ENCODE measurements around the gene RAPGEF6. TPM values are rescaled to one million over a fixed set of nuclear protein-coding genes. Genes with fewer than 3 reads are reported as not detected.
A peak's percentile ranks its signal among the peaks of the same experiment; 100 is the strongest.

Gene RAPGEF6
- total and polyA plus RNA-seq, 5 donors, result 2.7 to 16.3 (median 13.3) TPM

- Histone ChIP-seq H3K27me3 (ENCODE audit: control insufficient read depth, insufficient read depth) (no peaks in the 10 kb centered on the region), H3K4me1 (ENCODE audit: control insufficient read depth, insufficient read depth, low read length) (no peaks in the 10 kb centered on the region), H3K27ac (ENCODE audit: low read length) (no peak overlapping the region), H3K9me3 (ENCODE audit: control insufficient read depth, low read length) (no peaks in the 10 kb centered on the region), H3K4me3 (ENCODE audit: low read length) (no peak overlapping the region)
- 100% methylated on average over 1 of the region's 1 CpG for WGBS
- ATAC-seq (no peak), DNase-seq (no peak)
- intact Hi-C loops (cut with DNase I), result no loop called here
Measured at GRCh38 chr5:131539251-131539650, 95.8 kb downstream of the RAPGEF6 start.

- intact Hi-C loops (cut with DNase I), result no loop called here
- H3K9me3 ChIP-seq (ENCODE audit: control insufficient read depth, low read length), result no peaks in the 10 kb centered on the region
- H3K27ac ChIP-seq (ENCODE audit: low read length), result no peak overlapping the region
- no peak for ATAC-seq
- H3K4me3 ChIP-seq (ENCODE audit: low read length), result no peak overlapping the region
- 92% methylated on average over 3 of the region's 3 CpGs for WGBS
- DNase-seq, result no peak
- H3K27me3 ChIP-seq (ENCODE audit: control insufficient read depth, insufficient read depth), result no peaks in the 10 kb centered on the region
- H3K4me1 ChIP-seq (ENCODE audit: control insufficient read depth, insufficient read depth, low read length), result no peaks in the 10 kb centered on the region
Measured at GRCh38 chr5:131538177-131538593, 96.8 kb downstream of the RAPGEF6 start.

DNA sequence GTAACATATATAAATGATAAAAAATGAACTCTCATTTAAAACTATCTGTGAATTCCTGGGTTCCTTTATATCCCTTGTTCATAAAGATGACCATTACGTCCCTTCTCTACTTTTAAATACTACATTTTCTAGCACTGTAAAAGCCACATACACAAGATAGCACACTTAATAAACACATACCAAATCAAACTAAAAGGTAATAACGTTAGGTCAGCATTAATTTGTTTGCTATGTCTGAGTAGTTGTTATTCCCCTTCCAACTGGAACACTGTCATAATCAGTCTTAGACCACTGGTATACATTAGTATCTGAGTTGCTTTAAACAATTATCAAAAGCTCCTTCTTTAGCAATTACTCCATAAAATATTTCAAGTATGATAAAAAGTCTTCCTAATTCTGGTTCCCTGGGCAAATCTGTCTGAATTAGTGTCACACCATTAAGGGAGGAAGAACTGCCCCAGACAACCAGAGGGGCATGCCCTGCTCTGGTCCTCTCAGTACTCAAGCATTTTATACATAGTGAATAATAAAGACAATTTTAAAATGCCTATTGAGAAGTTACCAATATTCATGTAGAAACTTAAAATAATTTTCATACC is 98.1 kb downstream of the RAPGEF6 start:
- Histone ChIP-seq H3K27me3 (ENCODE audit: control insufficient read depth, insufficient read depth) (no peaks in the 10 kb centered on the region), H3K4me3 (ENCODE audit: low read length) (no peak overlapping the region), H3K9me3 (ENCODE audit: control insufficient read depth, low read length) (no peaks in the 10 kb centered on the region), H3K27ac (ENCODE audit: low read length) (no peak overlapping the region), H3K4me1 (ENCODE audit: control insufficient read depth, insufficient read depth, low read length) (no peaks in the 10 kb centered on the region)
- DNase-seq (no peak), ATAC-seq (no peak)
- WGBS, result 69% methylated on average over 2 of the region's 2 CpGs
- intact Hi-C loops (cut with DNase I), result no loop called here

DNA sequence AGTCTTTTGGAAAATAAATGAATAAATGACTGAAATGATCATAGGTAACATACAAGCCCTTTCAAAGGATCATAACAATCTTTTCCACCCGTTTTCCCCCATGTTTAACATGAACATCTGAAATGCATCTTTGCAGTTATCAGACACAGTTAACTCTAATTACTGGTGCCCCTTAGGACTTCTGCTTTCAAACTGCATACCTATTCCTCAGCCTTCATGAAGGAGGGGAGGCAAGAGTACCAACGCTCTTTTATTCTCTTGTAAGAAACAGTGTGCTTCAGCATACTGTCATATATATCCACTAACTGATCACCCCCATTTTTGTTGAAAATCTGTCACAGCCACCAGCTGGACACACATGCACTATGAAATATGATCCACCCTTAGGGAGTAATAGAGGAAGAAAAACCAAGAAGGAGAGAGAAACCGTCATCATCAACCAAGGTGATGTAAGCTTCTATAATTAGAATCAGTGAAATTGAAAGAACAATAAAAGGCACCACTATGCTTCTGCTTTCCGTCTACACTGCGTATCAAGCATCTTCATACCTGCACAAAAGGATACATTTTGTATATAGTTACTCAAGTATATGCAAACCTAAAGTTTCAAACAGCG is 98.7 kb downstream of the RAPGEF6 start:
- no peak overlapping the region for H3K27ac ChIP-seq (ENCODE audit: low read length)
- H3K27me3 ChIP-seq (ENCODE audit: control insufficient read depth, insufficient read depth), result no peaks in the 10 kb centered on the region
- intact Hi-C loops (cut with DNase I), result no loop called here
- DNase-seq (no peak), ATAC-seq (peak in 1 of 2 donors; percentile 42)
- no peaks in the 10 kb centered on the region for H3K4me1 ChIP-seq (ENCODE audit: control insufficient read depth, insufficient read depth, low read length)
- H3K4me3 ChIP-seq (ENCODE audit: low read length), result no peak overlapping the region
- H3K9me3 ChIP-seq (ENCODE audit: control insufficient read depth, low read length), result no peaks in the 10 kb centered on the region
- WGBS, result 47% methylated on average over 6 of the region's 6 CpGs

GRCh38 chr5:131534974-131535373 is 100.1 kb downstream of the RAPGEF6 start:
- WGBS, result 38% methylated on average over 2 of the region's 2 CpGs
- Histone ChIP-seq H3K4me3 (ENCODE audit: low read length) (no peak overlapping the region), H3K4me1 (ENCODE audit: control insufficient read depth, insufficient read depth, low read length) (no peaks in the 10 kb centered on the region)

GRCh38 chr5:131533836-131534235 is 101.2 kb downstream of the RAPGEF6 start:
- Histone ChIP-seq H3K4me3 (ENCODE audit: low read length) (no peak overlapping the region), H3K27ac (ENCODE audit: low read length) (no peak overlapping the region), H3K4me1 (ENCODE audit: control insufficient read depth, insufficient read depth, low read length) (no peaks in the 10 kb centered on the region), H3K9me3 (ENCODE audit: control insufficient read depth, low read length) (no peaks in the 10 kb centered on the region), H3K27me3 (ENCODE audit: control insufficient read depth, insufficient read depth) (no peaks in the 10 kb centered on the region)
- intact Hi-C loops (cut with DNase I), result no loop called here
- no peak for ATAC-seq
- WGBS, result 95% methylated on average over 1 of the region's 1 CpG
- DNase-seq, result no peak

More at GRCh38 chr5:131534974-131535373, 100.1 kb downstream of the RAPGEF6 start:
- intact Hi-C loops (cut with DNase I), result no loop called here
- ATAC-seq (no peak), DNase-seq (no peak)
- no peaks in the 10 kb centered on the region for H3K27me3 ChIP-seq (ENCODE audit: control insufficient read depth, insufficient read depth)
- H3K27ac ChIP-seq (ENCODE audit: low read length), result no peak overlapping the region
- no peaks in the 10 kb centered on the region for H3K9me3 ChIP-seq (ENCODE audit: control insufficient read depth, low read length)

DNA sequence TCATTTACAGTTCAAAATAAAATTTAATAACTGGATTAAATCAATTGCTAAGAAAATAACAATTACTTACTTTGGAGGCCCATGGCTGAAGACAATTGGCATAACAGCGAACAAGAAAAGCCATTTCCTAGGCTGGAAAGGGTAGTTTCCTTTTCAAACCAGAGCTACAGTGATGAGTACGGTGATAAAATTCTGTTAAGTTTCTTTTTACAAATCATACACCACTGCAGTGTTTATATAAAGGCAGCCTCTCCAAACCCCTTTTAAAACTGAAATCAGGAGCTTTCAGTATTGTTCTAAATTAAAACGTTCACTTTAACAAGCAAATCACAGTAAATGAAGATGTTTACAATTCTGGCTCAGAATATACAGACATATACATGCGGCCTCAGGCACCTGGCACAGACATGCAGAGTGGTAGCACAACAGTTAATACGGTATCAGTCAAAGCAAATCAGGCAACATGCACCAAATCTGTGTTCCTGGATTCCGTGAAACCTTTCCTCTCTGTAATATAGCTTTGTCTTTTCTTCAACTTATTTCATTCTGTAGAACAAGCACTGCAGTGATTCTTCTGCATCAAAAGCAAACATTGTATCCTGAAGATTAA is 102.9 kb downstream of the RAPGEF6 start:
- WGBS, result 48% methylated on average over 6 of the region's 6 CpGs
- DNase-seq (no peak), ATAC-seq (peak in 1 of 2 donors; percentile 42)
- peaks cover 3% of the 10 kb centered on the region for H3K4me1 ChIP-seq (ENCODE audit: control insufficient read depth, insufficient read depth, low read length)
- H3K27ac ChIP-seq (ENCODE audit: low read length), result no peak overlapping the region
- H3K27me3 ChIP-seq (ENCODE audit: control insufficient read depth, insufficient read depth), result no peaks in the 10 kb centered on the region
- no peaks in the 10 kb centered on the region for H3K9me3 ChIP-seq (ENCODE audit: control insufficient read depth, low read length)
- peak overlapping the region; percentile 16 for H3K4me3 ChIP-seq (ENCODE audit: low read length)
- intact Hi-C loops (cut with DNase I), result no loop called here

- intact Hi-C loops (cut with DNase I), result no loop called here
- no peaks in the 10 kb centered on the region for H3K9me3 ChIP-seq (ENCODE audit: control insufficient read depth, low read length)
- H3K27ac ChIP-seq (ENCODE audit: low read length), result no peak overlapping the region
- no peaks in the 10 kb centered on the region for H3K27me3 ChIP-seq (ENCODE audit: control insufficient read depth, insufficient read depth)
- H3K4me1 ChIP-seq (ENCODE audit: control insufficient read depth, insufficient read depth, low read length), result peaks cover 3% of the 10 kb centered on the region
- ATAC-seq, result no peak
- no peak for DNase-seq
- 44% methylated on average over 2 of the region's 2 CpGs for WGBS
- no peak overlapping the region for H3K4me3 ChIP-seq (ENCODE audit: low read length)
Measured at GRCh38 chr5:131530706-131531331, 104.2 kb downstream of the RAPGEF6 start.

GRCh38 chr5:131528682-131529081 is 106.3 kb downstream of the RAPGEF6 start:
- H3K9me3 ChIP-seq (ENCODE audit: control insufficient read depth, low read length), result no peaks in the 10 kb centered on the region
- no peaks in the 10 kb centered on the region for H3K27me3 ChIP-seq (ENCODE audit: control insufficient read depth, insufficient read depth)
- intact Hi-C loops (cut with DNase I), result no loop called here
- H3K4me1 ChIP-seq (ENCODE audit: control insufficient read depth, insufficient read depth, low read length), result peaks cover 6% of the 10 kb centered on the region
- no peak for DNase-seq
- no peak overlapping the region for H3K4me3 ChIP-seq (ENCODE audit: low read length)
- ATAC-seq, result no peak
- H3K27ac ChIP-seq (ENCODE audit: low read length), result no peak overlapping the region

DNA sequence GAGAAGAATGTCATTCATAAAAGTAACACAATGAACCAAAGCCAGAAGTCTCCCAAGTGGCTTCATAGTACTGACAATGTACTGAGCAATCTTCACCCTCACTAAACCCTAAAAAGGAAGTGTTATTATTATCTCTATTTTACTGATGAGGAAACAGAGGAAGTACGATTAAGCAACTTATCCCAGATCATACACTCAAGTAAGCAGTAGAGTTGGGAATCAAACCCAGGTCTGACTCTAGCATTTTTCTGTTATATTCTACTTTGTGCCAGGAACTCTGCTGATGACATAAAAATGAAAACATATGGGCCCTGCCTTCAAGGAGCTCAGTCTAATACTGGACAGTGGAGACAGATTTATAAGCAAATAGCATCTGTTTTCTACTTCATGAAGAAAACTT is 109.2 kb downstream of the RAPGEF6 start:
- Histone ChIP-seq H3K4me3 (ENCODE audit: low read length) (no peak overlapping the region), H3K27me3 (ENCODE audit: control insufficient read depth, insufficient read depth) (no peaks in the 10 kb centered on the region), H3K4me1 (ENCODE audit: control insufficient read depth, insufficient read depth, low read length) (peaks cover 6% of the 10 kb centered on the region), H3K9me3 (ENCODE audit: control insufficient read depth, low read length) (no peaks in the 10 kb centered on the region), H3K27ac (ENCODE audit: low read length) (no peak overlapping the region)
- ATAC-seq, result peak; percentile 33 to 55
- DNase-seq, result no peak
- intact Hi-C loops (cut with DNase I), result no loop called here
- 40% methylated on average over 1 of the region's 1 CpG for WGBS

- Histone ChIP-seq H3K4me3 (ENCODE audit: low read length) (no peak overlapping the region), H3K9me3 (ENCODE audit: control insufficient read depth, low read length) (no peaks in the 10 kb centered on the region), H3K4me1 (ENCODE audit: control insufficient read depth, insufficient read depth, low read length) (peaks cover 6% of the 10 kb centered on the region), H3K27me3 (ENCODE audit: control insufficient read depth, insufficient read depth) (no peaks in the 10 kb centered on the region), H3K27ac (ENCODE audit: low read length) (no peak overlapping the region)
- ATAC-seq, result no peak
- DNase-seq, result peak in 1 of 3 donors; percentile 18
- WGBS, result 82% methylated on average over 4 of the region's 4 CpGs
- intact Hi-C loops (cut with DNase I), result no loop called here
Measured at GRCh38 chr5:131524431-131524830, 110.6 kb downstream of the RAPGEF6 start.

All from right cardiac atrium (tissue), 5 donors.